OCI-LY3 (cell line): ENCODE results near the gene C17orf50.

ENCODE experiments used
- H2AFZ ChIP-seq: fragments of 200-600, 300-600 bp; shearing (Covaris generic); 2 replicates; pipeline ENCODE4 v1.6.0; 2014; ENCODE audit warnings: antibody characterized with exemption, low read depth, low read length
- H3K27ac ChIP-seq: fragments of 200-600, 300-600 bp; sonication (generic); 2 replicates; pipeline ENCODE4 v1.5.1; 2014; ENCODE audit warnings: mild to moderate bottlenecking, low read length, moderate library complexity, mixed read lengths
- H3K27me3 ChIP-seq: fragments of 200-600, 300-600 bp; sonication (generic); 2 replicates; pipeline ENCODE4 v1.6.1; 2014; ENCODE audit warnings: low read depth, low read length, mixed read lengths
- H3K36me3 ChIP-seq: fragments of 200-600, 300-600 bp; sonication (generic); replicated peaks from 2 replicates; pipeline ENCODE3; 2014; ENCODE audit warnings: low read depth, low read length, mixed read lengths
- H3K4me1 ChIP-seq: fragments of 300-600, 200-600 bp; sonication (generic); 2 replicates; pipeline ENCODE4 v1.6.1; 2014; ENCODE audit warnings: low read length, mixed read lengths
- H3K4me2 ChIP-seq: fragments of 200-600, 300-600 bp; sonication (generic); 2 replicates; pipeline ENCODE4 v1.6.1; 2014; ENCODE audit warnings: low read length, mixed read lengths
- H3K4me3 ChIP-seq: fragments of 300-600, 200-600 bp; sonication (generic); 2 replicates; pipeline ENCODE4 v1.5.1; 2014; ENCODE audit warnings: antibody characterized with exemption, mild to moderate bottlenecking, low read length, moderate library complexity
- H3K79me2 ChIP-seq: fragments of 300-600, 200-600 bp; shearing (Covaris generic); 2 replicates; pipeline ENCODE4 v1.6.1; 2014; ENCODE audit warnings: mild to moderate bottlenecking, low read length, mixed read lengths
- H3K9ac ChIP-seq: fragments of 300-600, 200-600 bp; shearing (Covaris generic); 2 replicates; pipeline ENCODE4 v1.6.0; 2014; ENCODE audit warnings: mild to moderate bottlenecking, low read length, moderate library complexity
- H3K9me3 ChIP-seq: fragments of 200-600, 300-600 bp; shearing (Covaris generic); 2 replicates; pipeline ENCODE4 v1.6.1; 2014; ENCODE audit warnings: low read length, mixed read lengths; ENCODE audit not compliant: insufficient read depth
- H4K20me1 ChIP-seq: fragments of 200-600, 300-600 bp; sonication (generic); 2 replicates; pipeline ENCODE4 v1.6.1; 2016; ENCODE audit warnings: low read length, mixed read lengths; ENCODE audit not compliant: insufficient read depth
- EZH2phosphoT487 ChIP-seq: fragments of 200-600 bp; shearing (Covaris generic); IDR thresholded peaks from 2 replicates; pipeline ENCODE4 v1.6.1; 2018; ENCODE audit warnings: antibody characterized with exemption, mixed run types, low read depth
- TF ChIP-seq, protein P1 (sequence below): fragments of 200-600, 300-600 bp; sonication (generic); IDR thresholded peaks from 2 replicates; pipeline ENCODE4 v1.5.1; 2014; ENCODE audit warnings: antibody characterized with exemption, low read length, low read depth

C17orf50 gene

DNA sequence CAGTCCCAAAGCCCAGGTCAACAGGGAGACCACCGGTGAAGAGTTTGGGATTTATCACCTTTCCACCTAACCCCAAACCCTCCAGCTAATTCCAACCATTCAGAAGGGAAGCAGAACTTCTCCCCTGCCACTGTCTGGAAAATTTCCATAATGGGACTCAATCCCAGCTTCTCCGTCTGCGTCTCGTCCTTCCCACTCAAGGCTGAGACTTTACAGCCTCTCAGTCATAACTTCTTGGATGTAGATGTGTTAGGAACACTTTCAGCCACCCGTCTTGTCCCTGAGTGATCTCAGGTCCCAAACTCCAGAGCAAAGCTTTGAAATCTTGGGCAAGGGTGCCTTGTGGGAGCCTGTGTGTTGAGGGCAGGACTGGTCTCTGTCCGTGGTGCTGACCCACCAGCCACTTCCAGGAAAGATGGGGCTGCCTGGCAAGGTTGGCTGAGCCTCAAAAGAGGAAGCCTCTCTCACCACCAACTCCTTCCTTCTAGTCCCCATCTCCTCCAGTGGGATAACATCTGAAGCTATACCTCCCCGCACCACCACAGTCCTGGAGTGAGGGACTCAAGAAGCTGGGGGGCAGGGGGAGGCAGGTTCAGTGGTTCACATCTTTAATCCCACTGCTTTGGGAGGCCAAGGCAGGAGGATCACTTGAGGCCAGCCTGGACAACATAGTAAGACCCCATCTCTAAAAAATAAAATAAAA, 16.9 kb upstream of the C17orf50 start:
- Histone ChIP-seq H3K4me3 (no peak overlapping the region), H3K4me1 (0 out of 2 replicates have a peak, but pooled peaks cover 4% of the 10 kb centered on the region), H3K27me3 (no peaks in the 10 kb centered on the region; the same call in 1 of the 2 replicates), H3K36me3 (no peaks in the 10 kb centered on the region), H3K27ac (no peak overlapping the region), H3K79me2 (no peaks in the 10 kb centered on the region), H4K20me1 (no peaks in the 10 kb centered on the region), H3K9ac (no peak overlapping the region), H3K9me3 (no peaks in the 10 kb centered on the region), H2AFZ (no peak overlapping the region), H3K4me2 (no peak overlapping the region)
- TF ChIP-seq EZH2phosphoT487, result no peak
- TF ChIP-seq, protein P1, sequence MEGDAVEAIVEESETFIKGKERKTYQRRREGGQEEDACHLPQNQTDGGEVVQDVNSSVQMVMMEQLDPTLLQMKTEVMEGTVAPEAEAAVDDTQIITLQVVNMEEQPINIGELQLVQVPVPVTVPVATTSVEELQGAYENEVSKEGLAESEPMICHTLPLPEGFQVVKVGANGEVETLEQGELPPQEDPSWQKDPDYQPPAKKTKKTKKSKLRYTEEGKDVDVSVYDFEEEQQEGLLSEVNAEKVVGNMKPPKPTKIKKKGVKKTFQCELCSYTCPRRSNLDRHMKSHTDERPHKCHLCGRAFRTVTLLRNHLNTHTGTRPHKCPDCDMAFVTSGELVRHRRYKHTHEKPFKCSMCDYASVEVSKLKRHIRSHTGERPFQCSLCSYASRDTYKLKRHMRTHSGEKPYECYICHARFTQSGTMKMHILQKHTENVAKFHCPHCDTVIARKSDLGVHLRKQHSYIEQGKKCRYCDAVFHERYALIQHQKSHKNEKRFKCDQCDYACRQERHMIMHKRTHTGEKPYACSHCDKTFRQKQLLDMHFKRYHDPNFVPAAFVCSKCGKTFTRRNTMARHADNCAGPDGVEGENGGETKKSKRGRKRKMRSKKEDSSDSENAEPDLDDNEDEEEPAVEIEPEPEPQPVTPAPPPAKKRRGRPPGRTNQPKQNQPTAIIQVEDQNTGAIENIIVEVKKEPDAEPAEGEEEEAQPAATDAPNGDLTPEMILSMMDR, result no peak

DNA sequence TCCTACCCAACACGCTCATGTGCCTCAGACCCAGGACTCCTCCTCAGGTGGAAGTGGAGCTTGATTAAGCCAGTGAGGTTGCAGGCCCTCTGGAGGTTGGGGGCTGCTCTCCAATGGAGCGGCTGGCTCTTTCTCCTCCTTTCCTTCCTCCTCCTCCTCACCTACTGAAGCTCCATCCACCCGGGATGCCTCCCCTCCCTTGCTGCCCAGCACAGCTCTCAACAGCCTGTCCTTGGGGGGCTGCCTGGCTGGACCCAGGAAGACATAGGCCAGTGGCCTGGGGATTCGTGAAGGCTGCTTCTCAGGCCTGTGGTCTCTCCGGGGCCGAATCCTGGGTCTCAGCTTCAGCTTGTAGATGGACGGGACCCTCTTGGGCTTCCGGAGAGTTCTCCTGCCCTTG, 15.9 kb upstream of the C17orf50 start:
- Histone ChIP-seq H4K20me1 (no peaks in the 10 kb centered on the region), H3K4me1 (peaks cover 7% of the 10 kb centered on the region; the same call in 1 of the 2 replicates), H3K27me3 (peaks cover 9% of the 10 kb centered on the region), H3K36me3 (no peaks in the 10 kb centered on the region), H3K4me2 (no peak overlapping the region), H2AFZ (no peak overlapping the region), H3K79me2 (no peaks in the 10 kb centered on the region), H3K9me3 (no peaks in the 10 kb centered on the region), H3K27ac (no peak overlapping the region), H3K4me3 (no peak overlapping the region), H3K9ac (no peak overlapping the region)
- TF ChIP-seq EZH2phosphoT487, result no peak
- TF ChIP-seq, protein P1, result no peak

GRCh38 chr17:35745246-35745645, 15.4 kb upstream of the C17orf50 start:
- H3K4me3 ChIP-seq, result no peak overlapping the region

GRCh38 chr17:35745749-35746320, 14.9 kb upstream of the C17orf50 start:
- peaks cover 19% of the 10 kb centered on the region for H3K27me3 ChIP-seq
- H3K4me1 ChIP-seq, result peaks cover 13% of the 10 kb centered on the region; the same call in 1 of the 2 replicates
- H3K4me3 ChIP-seq, result no peak overlapping the region
- no peaks in the 10 kb centered on the region for H3K79me2 ChIP-seq
- H3K27ac ChIP-seq, result no peak overlapping the region
- H3K9me3 ChIP-seq, result no peaks in the 10 kb centered on the region
- no peaks in the 10 kb centered on the region for H4K20me1 ChIP-seq
- TF ChIP-seq EZH2phosphoT487, result no peak
- TF ChIP-seq, protein P1, result no peak
- no peak overlapping the region for H3K4me2 ChIP-seq
- no peak overlapping the region for H3K9ac ChIP-seq
- H2AFZ ChIP-seq, result no peak overlapping the region
- H3K36me3 ChIP-seq, result no peaks in the 10 kb centered on the region

More at GRCh38 chr17:35745246-35745645, 15.4 kb upstream of the C17orf50 start:
- Histone ChIP-seq H3K9ac (no peak overlapping the region), H3K36me3 (no peaks in the 10 kb centered on the region), H3K79me2 (no peaks in the 10 kb centered on the region), H2AFZ (no peak overlapping the region), H3K9me3 (no peaks in the 10 kb centered on the region), H4K20me1 (no peaks in the 10 kb centered on the region), H3K27me3 (peaks cover 13% of the 10 kb centered on the region), H3K4me1 (peaks cover 9% of the 10 kb centered on the region; the same call in 1 of the 2 replicates), H3K4me2 (no peak overlapping the region), H3K27ac (no peak overlapping the region)
- TF ChIP-seq, protein P1, result no peak
- no peak for TF ChIP-seq EZH2phosphoT487
